ENCODE measurements around the gene RNF130. TPM values are rescaled to one million over a fixed set of nuclear protein-coding genes. Genes with fewer than 3 reads are reported as not detected.
A peak's percentile ranks its signal among the peaks of the same experiment; 100 is the strongest.
"Not testable (repeated sequence)": the region's sequence is repeated elsewhere in the genome, so short reads cannot be mapped to it uniquely, and the experiment has no call there.

RNF130 gene
- total RNA-seq, 1 donor from 2014 or later, result 13.7 TPM

GRCh38 chr5:179969110-179969509, 102.4 kb downstream of the RNF130 start:
- no peak for ATAC-seq

GRCh38 chr5:179967489-179967888, 104.1 kb downstream of the RNF130 start:
- ATAC-seq, result no peak

DNA sequence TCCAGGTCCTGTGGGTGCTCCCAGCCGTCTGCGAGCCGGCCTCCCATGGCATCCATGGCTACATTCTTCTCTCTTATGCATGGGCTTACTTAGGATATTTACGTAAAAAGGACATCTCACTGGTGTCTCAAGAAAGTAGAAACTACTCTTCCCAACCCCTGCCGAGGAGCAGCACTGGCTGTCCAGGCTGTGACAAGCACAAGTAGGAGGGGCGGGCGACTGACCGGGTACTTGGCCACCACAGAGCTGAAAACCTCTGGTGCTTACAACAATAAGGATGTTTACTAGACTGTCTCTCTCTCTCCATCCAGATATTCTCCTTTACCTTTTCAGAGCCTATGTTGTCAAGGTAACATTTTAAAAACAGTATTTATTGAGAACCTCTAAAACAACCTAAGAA, 107.5 kb downstream of the RNF130 start:
- ATAC-seq, result no peak

DNA sequence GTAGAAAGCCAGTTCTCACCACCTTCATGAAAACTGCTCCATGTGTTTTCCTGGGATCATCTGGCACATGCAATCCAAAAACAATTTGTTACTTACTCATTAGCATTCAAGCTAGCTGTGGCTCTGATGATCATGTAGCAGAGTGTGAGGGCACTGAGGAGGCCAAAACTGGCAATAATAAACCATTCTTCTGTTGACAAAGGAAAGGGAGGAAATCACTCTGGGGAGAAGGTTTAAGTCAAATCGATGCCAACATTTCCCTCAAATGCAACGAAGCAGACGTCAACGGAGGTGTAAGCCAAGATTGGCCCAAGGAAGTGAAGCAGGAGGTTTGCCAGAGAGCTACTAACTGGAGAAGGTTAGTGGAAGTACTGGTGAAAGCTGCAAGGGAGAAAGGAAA, 108.2 kb downstream of the RNF130 start:
- no peak for ATAC-seq

GRCh38 chr5:179960204-179960831, 111.2 kb downstream of the RNF130 start:
- no peak for ATAC-seq

- ATAC-seq, result no peak
Measured at GRCh38 chr5:179959641-179960040, 111.9 kb downstream of the RNF130 start.

GRCh38 chr5:179959118-179959517, 112.4 kb downstream of the RNF130 start:
- not testable (repeated sequence) for ATAC-seq

DNA sequence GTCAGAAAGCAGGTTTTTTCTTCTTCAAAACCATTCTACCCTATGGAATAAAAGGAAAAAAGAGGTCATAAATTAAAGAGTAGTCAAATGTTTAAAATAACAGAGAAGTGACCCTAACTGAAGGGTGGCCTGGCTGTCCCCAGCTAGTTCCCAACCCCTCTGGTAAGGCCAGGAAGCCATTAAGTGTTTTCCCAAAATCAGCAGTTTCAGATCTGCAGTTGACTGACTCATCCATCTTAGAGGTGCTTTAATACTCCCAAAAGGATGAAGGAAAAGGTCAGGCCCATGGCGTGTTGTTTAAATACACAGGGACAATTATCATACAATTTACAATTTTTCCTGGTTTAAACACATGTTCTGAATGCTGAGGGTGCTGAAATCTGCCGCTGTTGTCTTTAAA, 115.9 kb downstream of the RNF130 start:
- ATAC-seq, result no peak

- no peak for ATAC-seq
Measured at GRCh38 chr5:179955062-179955461, 116.5 kb downstream of the RNF130 start.

DNA sequence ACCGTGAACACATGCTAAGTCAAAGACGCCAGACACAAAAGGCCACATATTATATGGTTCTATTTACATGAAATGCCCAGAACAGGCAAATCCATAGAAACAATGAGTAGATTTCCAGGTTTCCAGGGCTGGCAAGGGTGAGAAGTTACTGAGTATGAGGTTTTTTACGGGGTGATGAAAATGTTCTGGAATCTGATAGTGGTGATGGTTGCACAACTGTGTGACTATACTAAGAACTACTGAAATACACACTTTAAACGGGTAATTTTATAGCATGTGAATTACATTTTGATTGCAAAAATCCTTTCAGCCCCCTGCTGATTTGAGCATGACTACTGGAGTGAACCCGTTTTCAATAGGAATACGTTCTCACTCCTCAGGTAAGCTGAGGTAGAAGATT, 117.1 kb downstream of the RNF130 start:
- no peak for ATAC-seq

- ATAC-seq, result no peak
Measured at GRCh38 chr5:179953987-179954386, 117.6 kb downstream of the RNF130 start.

- ATAC-seq, result no peak
Measured at GRCh38 chr5:179936976-179937681, 134.4 kb downstream of the RNF130 start.

DNA sequence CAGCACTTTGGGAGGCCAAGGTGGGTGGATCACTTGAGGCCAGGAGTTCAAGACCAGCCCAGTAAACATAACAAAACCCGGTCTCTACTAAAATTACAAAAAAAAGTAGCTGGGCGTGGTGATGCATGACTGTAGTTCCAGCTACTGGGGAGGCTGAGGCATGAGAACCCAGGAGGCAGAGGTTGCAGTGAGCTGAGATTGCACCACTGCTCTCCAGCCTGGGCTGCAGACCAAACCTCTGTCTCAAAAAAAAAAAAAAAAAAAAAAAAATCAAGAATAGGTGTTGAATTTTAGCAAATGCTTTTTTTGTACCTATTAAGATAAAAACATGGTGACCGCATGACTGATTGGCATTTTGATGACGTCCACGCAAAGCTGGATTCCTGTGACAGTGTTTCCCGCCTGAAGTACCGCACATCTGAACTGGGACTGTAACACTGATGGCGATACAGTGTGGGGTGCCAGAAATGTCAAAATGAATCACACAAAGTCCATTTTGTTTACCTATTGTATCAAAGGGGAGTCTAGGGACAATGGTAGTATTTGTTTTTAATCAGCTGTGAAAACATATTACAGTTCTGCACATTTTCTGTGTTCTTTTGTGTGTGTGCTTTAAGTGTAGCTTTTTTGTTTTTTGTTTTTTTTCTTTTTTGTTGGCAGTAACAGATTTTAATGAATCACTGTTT, 140.6 kb downstream of the RNF130 start:
- ATAC-seq, result no peak

DNA sequence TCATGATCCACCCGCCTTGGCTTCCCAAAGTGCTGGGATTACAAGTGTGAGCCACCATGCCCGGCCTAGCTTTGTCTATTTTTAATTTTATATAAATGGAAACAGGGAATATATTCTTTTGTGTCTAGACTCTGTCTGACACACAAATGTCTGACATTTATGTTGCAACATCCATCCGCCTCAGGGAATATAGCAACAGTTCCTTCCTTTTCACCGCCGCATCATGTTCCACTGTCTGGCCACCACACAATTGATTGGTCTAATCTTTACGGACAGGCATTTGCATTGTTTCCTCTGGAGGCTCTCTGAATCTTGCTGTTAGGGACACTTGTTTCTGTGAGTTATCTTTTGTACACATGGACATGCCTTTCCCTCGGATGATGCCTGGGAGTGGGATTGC, 143.7 kb downstream of the RNF130 start:
- no peak for ATAC-seq

DNA sequence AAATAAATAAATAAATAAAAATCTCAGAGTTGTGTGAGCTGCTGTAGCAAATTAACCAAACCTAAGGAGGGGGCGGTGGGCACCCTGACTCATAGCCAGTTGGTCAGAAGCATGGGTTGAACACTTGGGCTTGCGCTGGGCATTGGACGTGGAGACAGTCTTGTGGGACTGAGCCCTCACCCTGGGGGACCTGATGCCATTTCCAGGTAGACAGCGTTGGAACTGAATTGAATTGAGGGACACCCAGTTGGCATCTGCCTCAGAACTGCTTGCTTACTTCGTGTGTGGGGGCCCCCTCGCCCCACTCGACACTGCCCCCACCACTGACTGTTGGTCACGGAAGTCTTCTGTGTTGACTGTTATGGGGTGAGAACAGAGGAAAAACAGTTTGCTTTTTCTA, 144.9 kb downstream of the RNF130 start:
- ATAC-seq, result no peak

GRCh38 chr5:179923436-179923835, 148.1 kb downstream of the RNF130 start:
- no peak for ATAC-seq

GRCh38 chr5:179920175-179920574, 151.4 kb downstream of the RNF130 start:
- no peak for ATAC-seq

DNA sequence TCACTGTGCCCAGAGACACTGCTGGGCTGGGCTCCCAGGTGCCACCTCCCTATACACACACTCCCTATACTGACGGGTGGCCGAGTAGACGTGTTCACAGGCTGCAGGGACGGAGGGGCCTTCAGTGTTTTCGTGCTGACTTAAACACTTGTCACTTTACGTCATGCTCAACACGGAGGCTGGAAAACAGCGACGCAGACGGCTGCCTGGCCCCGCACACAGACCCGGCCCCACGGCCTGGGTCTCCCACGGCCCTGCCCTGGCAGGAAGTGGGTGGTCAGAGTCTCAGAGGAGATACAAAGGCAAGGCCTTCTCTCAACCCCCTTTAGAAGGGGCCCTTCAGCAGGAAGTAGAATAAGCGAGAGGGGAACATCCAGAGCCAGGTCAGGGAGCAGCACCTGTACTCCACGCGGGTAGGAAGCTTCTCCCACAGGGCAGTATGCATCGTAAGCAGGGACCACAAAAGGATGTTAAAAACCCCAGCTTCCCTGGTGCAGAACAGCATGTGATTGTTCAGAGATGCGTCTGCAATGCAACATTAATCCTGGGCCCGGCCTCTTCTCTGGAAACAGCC, 152.0 kb downstream of the RNF130 start:
- no peak for ATAC-seq

- no peak for ATAC-seq
Measured at GRCh38 chr5:179918742-179919486, 152.6 kb downstream of the RNF130 start.

DNA sequence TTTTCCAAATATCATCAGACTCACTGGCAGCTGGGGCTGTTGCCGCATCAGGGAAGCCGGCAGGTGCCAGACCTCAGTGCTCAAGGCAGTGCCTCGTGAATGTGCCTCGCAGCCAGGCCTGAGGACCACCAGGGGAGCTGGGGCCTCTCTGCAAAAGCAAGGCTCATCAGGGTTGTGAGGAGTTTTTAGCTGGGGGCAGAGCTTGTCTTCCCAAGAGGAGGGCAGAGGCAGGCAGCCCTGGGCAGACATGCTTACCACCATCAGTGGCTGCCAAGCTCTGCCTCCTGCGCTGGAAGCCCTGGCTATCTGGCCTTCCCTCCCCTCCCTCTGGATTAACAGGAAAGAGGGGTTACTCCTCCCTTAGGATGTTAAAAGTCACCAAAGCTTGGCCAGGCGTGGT, 155.0 kb downstream of the RNF130 start:
- no peak for ATAC-seq

DNA sequence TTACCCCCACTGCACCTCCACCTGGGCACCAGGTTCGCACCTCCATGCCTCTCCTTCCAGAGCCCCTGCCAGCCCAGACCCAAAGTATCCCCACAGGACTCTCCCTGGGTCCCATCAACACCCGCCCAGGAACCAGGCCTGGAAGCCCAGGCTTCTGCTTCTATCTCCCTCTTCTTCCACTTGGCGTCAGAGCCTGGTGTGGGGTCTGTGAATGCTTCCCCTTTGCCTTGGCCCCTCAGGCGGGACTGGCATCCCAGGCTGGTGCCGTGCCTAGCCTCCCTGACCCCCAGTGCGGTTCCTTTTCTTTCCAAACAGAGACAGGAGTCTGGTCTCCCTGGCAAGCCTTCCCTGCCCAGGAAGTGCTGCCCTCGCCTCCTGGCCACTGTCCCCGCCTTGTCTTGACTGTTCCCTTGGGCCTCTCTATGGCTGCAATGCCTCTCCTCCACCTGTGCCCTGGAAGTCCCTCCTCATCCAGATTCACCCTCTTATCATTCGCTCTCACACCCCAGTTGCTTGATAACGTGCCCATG, 156.1 kb downstream of the RNF130 start:
- ATAC-seq, result no peak

GRCh38 chr5:179914032-179914755, 157.4 kb downstream of the RNF130 start:
- peak; percentile 98 for ATAC-seq

Data from esophagus mucosa (tissue), 1 donor.